ENCODE measurements around the gene FES. TPM values are rescaled to one million over a fixed set of nuclear protein-coding genes. Genes with fewer than 3 reads are reported as not detected.
"Not testable (repeated sequence)": the region's sequence is repeated elsewhere in the genome, so short reads cannot be mapped to it uniquely, and the experiment has no call there.

The FES gene
- total RNA-seq = 91.5 and 107 TPM in 2 replicates

- DNase-seq (ENCODE audit: extremely low read depth, low read depth, low spot score) = no peak
Measured at GRCh38 chr15:90883976-90884718, at the start of gene FES. FES (plus strand) TSS chr15:90884504; CDS start chr15:90885046, 542 bp downstream.

- no peak for DNase-seq (ENCODE audit: extremely low read depth, low read depth, low spot score)
Measured at GRCh38 chr15:90834626-90835025, 49.7 kb upstream of the FES start.

DNA sequence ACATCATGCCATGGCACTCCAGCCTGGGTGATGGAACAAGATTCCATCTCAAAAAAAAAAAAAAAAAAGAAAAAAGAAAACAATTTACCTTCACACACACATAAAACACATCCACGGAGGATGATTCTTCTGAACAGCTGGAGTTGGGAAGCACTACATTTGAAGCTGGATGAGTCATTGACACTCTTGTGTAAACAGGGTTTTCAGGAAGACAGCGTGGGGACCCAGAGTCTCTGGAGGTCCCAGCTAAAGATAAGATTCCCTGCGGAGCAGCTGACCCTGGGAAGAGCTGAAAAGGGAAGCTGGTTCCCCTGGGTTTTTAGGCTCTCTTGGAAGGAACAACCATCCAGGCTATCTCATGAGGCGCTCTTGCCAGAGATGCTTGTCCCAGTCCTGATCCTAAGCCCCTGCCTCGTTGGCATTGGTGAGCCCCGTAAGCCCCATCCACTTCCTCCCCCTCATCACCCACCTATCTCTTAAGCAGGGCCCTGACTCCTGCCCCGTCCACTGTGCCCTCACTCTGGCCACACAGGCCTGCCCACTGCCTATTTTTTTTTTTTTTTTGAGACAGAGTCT lies 47.9 kb upstream of the FES start:
- no peak for DNase-seq (ENCODE audit: extremely low read depth, low read depth, low spot score)

DNA sequence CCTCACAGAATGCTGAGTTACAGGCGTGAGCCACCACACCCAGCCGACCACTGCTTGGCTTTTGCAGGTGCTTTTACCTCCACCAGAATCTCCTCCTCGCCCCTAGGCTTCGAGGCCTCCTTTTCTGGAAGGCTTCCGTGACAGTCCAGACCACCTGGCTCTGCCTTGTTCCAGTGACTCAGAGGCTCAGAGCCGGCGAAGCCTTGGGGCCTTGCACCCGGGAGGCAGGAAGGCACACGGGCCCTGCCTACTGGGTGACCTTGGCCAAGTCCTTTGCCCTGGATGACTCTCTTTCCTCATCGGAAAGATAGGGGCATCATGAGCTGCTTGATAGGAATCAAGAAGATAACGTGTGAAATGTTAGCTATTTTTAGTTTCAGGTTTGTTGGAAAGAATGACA lies 47.2 kb upstream of the FES start:
- DNase-seq (ENCODE audit: extremely low read depth, low read depth, low spot score) = no peak

GRCh38 chr15:90838139-90838538 lies 46.2 kb upstream of the FES start:
- DNase-seq (ENCODE audit: extremely low read depth, low read depth, low spot score) = no peak

- DNase-seq (ENCODE audit: extremely low read depth, low read depth, low spot score) = no peak
Measured at GRCh38 chr15:90838544-90838943, 45.8 kb upstream of the FES start.

DNA sequence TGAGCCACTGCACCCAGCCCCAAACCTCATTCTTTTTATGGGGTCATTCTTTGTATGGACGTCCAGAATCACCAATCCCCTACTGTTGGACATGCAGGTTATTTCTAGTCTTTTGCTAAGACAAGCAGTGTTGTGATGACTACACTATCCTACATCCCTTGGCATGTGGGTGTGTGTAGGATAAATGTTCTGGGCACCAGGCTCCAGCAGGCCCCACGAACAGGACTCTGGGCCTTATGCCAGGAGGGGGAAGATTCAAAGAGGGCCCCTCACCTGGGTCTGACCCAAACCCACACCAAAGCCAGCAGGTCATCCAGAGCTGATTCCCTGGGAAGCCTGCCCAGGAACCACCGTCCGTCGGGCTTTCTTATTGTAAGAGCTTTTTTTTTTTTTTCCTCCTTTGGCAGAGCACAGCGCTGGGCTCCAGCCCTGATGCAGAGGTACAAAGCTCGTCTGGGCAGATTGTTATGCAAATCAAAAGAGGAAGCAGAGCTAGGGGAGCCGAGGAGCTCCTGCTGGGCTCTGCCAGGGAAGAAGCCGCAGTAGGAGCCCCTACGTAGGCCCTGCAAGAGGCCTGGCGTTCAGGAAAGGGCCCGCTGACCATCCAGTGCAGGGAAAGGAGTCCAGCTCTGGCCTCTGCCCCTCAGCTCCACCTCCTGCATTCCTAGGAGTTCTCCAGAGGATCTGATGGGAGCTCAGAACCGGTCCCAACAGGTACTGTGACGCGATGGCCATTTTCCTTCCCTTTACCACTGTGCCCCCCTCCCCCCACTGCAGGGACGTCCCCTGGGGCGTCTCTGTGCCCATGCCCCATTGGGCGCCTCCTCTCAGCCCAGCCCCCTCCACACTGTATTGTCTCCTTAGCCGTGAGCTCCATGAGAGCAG lies 44.9 kb upstream of the FES start:
- no peak for DNase-seq (ENCODE audit: extremely low read depth, low read depth, low spot score)

DNA sequence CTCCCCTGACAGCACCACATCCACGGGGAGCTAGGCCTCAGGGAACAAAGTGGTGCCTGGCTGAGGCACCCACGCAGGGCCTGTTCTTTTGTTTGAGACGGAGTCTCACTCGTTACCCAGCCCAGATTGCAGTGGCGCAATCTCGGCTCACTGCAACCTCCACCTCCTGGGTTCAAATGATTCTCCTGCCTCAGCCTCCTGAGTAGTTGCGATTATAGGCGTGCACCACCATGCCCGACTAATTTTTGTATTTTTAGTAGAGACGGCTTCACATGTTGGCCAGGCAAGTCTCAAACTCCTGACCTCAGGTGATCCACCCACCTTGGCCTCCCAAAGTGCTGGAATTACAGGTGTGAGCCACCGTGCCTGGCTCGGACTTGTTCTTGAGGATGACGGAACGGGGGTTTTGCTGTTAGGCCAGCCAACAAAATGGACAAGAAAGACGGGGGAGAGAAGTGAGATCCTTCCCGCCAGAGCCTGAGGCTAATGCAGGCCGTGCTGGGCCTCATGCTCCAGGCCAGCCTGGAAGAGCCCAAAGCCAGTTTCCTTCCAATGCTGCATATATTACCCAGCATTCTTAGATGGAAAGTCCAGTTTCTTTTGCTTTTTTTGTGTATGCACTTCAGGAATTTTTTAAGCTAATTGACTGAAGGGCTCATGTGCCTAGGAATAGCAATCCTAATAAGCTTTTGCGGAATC lies 44.0 kb upstream of the FES start:
- DNase-seq (ENCODE audit: extremely low read depth, low read depth, low spot score) = no peak

GRCh38 chr15:90840954-90841353 lies 43.4 kb upstream of the FES start:
- DNase-seq (ENCODE audit: extremely low read depth, low read depth, low spot score) = no peak

DNA sequence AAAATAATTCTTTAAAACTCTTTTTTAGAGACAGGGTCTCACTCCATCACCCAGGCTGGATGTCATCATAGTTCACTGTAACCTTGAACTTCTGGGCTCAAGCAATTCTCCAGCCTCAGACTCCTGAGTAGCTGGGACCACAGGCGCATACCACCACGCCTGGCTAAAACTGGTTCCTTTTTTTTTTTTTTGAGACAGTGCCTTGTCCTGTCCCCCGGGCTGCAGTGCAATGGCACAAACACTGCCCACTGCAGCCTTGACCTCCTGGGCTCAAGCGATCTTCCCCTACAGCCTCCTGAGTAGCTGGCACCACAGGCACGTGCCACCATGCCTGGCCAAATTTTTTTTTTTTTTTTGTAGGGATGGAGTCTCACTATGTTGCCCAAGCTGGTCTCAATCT lies 39.6 kb upstream of the FES start:
- DNase-seq (ENCODE audit: extremely low read depth, low read depth, low spot score) = no peak

GRCh38 chr15:90845201-90845949 lies 38.9 kb upstream of the FES start:
- no peak for DNase-seq (ENCODE audit: extremely low read depth, low read depth, low spot score)

- DNase-seq (ENCODE audit: extremely low read depth, low read depth, low spot score) = not testable (repeated sequence)
Measured at GRCh38 chr15:90849424-90849823, 34.9 kb upstream of the FES start.

- DNase-seq (ENCODE audit: extremely low read depth, low read depth, low spot score) = no peak
Measured at GRCh38 chr15:90851114-90851513, 33.2 kb upstream of the FES start.

GRCh38 chr15:90851940-90852339 lies 32.4 kb upstream of the FES start:
- DNase-seq (ENCODE audit: extremely low read depth, low read depth, low spot score) = no peak

DNA sequence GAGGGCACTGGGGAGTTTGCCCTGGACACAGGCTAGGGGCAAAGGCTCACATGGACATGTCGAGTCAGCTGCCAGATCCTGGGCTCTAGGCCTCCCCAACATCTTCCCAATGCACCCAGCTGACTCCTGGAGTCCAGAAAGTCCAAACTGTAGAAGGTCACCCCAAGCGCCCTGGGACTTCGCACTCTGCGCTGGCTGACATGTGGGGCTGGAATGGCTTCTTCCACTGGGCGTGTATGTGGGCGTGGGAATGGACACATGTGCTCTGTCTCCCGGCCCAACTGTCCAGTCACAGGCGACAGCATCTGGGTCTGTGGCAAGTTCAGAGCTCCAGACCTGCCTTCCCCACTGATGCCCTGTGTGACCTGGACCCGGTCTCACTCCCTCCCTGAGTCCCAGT lies 29.2 kb upstream of the FES start:
- no peak for DNase-seq (ENCODE audit: extremely low read depth, low read depth, low spot score)

- DNase-seq (ENCODE audit: extremely low read depth, low read depth, low spot score) = no peak
Measured at GRCh38 chr15:90857337-90857736, 27.0 kb upstream of the FES start.

GRCh38 chr15:90857883-90858443 lies 26.3 kb upstream of the FES start:
- no peak for DNase-seq (ENCODE audit: extremely low read depth, low read depth, low spot score)

DNA sequence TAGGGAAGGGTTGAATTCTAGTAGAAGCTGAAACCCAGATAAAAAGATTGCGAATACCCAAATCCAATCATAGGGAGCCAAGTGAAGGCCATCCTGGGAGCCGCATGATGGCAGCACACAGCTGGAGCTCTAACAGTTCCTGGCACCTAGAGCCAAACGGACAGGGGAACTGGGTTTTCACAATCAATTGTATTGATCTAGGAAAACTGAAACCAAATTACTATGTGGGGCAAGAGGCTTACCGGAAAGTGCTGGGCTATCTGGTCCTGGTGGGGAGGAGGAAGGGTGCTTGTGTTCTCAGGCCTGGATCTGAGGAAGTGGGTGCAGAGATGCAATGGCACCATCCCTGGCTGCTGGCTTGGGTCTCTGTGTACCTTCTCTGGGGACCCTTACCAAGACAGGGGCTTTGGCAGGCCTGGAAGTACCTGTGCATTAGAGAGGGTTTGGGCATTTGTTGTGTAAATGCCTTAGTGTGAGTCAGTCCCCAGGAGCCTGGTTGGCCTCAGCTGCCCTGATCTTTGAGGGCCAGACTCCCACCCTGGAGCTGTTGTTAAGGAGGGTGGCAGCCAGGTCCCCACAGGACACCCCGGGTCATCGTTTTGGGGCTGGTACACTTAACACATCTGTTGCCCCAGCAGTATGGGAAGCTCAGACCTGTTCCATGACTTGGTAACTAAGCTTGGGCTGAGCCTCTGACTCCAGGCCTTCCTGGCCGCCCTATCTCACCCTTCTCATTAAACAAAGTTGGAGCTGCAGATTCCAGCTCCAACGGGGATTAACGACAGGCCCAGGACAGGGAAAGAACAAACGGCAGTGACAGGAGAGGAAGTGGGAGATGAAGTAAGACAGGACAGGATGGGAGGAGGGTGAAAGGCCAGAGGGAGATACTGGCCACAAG lies 24.8 kb upstream of the FES start:
- DNase-seq (ENCODE audit: extremely low read depth, low read depth, low spot score) = no peak

GRCh38 chr15:90860450-90860849 lies 23.9 kb upstream of the FES start:
- no peak for DNase-seq (ENCODE audit: extremely low read depth, low read depth, low spot score)
